GM18502 (cell line): Measurements from ENCODE around the gene GTF3C6.
"Not testable (repeated sequence)": the region's sequence is repeated elsewhere in the genome, so short reads cannot be mapped to it uniquely, and the experiment has no call there.

Experiments used
- ATAC-seq: cut with Tn5 transposase; IDR thresholded peaks from one replicate; pipeline ENCODE4 v1.9.1; 2021; ENCODE audit warnings: mild to moderate bottlenecking; ENCODE audit not compliant: unreplicated experiment, poor library complexity

GTF3C6 gene

GRCh38 chr6:110976575-110976974, 18.1 kb downstream of the GTF3C6 start:
- no peak for ATAC-seq

DNA sequence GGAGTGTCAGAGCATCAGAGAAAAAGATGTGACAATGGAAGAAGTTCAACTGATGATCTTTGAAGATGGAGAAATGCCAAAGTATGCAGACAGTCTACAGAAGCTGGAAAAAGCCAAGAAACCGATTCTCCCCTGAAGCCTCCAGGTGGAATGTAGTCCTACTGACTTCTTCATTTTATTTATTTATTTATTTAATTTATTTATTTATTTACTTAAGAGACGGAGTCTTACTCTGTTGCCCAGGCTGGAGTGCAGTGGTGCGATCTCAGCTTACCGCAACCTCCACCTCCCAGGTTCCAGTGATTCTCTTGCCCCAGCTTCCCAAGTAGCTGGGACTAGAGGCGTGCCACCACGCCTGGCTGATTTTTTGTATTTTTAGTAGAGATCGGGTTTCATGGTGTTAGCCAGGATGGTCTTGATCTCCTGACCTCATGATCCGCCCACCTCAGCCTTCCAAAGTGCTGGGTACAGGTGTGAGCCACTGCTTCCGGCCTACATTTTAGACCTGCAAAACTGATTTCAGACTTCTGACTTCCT, 21.1 kb downstream of the GTF3C6 start:
- ATAC-seq = no peak

- ATAC-seq = no peak
Measured at GRCh38 chr6:110980227-110980626, 21.7 kb downstream of the GTF3C6 start.

GRCh38 chr6:110980648-110981047, 22.1 kb downstream of the GTF3C6 start:
- ATAC-seq = no peak

DNA sequence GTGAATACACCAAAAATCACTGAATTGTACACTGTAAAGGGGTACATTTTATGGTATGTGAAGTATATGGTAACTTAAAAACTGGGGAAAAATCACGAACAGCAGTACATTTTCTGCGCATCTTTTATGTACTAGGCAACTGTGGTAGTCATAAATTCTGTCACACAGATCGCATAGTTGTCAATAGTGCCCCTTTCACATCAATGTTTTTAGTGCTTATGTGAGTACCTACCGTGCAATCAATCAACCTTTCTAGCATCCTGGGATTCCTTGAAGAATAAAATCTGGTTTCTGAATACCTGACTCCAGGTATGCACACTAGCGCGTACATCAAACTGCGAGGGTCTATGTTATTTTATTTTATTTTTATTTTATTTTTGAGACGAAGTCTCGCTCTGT, 22.7 kb downstream of the GTF3C6 start:
- no peak for ATAC-seq

DNA sequence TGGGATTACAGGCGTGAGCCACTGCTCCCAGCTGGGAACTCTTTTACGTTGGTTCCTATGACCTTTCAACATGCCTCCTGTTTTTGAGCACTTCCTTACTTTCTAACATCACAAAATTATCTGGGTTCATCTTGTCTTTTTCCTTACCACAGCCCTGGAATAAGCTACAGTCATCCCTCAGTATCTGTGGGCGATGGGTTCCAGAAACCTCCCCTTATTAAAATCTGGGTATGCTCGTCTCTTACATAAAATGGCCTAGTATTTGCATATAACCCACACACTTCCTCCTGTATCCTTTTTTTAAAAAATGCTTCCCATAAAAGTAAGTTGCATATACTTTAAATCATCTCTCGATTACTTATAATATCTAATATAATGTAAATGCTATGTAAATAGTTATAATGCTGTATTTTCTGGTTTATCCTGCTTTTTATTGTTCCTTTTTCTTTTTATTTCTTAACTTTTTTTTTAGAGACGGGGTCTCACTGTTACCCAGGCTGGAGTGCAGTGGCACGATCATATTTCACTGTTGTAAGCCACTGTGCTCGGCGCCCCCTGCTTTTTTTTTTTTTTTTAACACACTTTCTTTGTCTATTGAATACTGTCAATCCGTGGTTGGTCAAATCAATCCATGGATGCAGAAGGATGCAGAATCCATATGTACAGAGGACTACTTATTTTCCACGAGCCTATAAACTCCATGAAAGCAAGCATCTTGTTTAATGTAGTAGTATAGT, 32.5 kb downstream of the GTF3C6 start:
- ATAC-seq = no peak

- no peak for ATAC-seq
Measured at GRCh38 chr6:110996691-110997090, 38.2 kb downstream of the GTF3C6 start.

DNA sequence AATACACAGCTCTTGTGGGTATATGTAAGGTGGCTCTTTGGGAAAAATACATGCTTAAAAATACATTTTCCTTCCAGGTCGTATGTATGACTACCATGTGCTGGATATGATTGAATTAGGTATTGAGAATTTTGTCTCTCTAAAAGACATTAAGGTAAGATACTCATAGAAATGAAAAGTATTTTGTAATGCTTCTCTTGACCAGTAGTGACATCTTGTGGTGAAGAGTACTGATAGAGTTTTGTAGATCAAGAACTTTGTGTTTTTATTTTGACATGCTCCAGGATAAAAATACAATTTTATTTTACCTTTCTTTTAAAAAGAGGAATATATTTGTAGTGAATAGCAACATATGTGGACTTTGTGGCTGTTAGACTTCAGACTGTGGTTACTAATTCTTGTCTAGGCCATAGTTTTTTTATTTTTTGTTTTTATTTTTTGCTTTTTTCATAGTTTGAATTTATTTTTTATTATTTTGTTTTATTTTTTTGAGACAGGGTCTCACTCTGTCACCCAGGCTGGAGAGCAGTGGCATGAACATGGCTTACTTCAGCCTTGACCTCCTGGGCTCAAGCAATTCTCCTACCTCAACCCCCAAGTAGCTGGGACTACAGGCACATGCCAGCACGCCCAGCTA, 41.2 kb downstream of the GTF3C6 start:
- ATAC-seq = no peak

DNA sequence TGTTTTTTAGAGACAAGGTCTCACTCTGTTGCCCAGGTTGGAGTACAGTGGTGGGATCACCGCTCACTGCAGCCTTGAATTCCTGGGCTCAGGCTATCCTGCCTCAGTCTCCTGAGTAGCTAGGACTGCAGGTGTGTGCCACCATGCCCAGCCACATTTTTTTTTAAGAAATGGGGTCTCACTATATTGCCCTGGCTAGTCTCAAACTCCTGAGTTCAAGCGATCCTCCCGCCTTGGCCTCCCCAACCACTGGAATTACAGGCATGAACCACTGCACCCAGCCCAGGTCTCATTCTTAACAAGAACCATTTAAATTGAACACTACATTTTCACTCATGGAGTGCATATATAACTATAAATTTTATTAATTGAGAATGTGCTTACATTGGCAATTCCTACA, 43.8 kb downstream of the GTF3C6 start:
- ATAC-seq = no peak

DNA sequence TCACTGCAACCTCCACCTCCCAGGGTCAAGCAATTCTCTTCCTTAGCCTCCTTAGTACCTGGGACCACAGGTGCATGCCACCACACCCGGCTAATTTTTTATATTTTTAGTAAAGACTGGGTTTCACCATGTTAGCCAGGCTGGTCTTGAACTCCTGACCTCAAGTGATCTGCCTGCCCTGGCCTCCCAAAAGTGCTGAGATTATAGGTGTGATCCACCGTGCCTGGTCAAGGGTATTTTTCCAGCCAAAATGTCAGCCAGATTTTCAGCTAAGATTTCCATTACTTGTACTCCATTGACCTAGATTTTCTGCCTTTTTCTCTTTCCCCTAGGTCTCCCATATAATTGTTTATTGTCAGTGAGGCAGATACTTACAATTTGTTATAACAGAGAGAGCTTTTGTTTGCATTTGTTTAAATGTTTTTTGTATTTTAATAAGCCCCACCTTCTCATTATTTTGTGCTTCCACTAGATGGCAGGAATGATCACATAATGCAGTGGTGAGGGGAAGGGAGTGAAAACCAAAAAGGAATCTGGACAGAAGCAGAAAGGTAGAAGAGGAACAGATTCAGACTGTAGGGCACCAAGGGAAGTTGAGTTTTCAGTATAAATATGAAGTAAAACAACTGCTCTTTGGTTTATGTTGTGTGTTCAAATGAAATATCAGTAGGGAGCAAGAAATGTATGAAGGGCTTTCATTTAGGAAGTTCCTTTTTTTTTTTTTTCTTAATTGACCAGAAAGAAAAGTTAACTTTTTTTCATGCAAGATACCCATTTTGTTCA, 53.0 kb downstream of the GTF3C6 start:
- ATAC-seq = no peak

DNA sequence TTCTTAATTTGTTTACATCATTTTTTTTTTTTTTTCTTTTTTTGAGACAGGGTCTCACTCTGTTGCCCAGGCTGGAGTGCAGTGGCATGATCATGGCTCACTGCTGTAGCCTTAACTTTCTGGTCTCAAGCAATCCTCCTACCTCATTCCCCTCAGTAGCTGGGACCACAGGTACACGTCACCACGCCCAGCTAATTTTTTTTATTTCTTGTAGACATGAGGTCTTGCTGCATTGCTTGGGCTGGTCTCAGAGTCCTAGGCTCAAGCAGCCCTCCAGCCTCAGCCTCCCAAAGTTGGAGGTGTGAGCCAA, 53.6 kb downstream of the GTF3C6 start:
- ATAC-seq = no peak

- ATAC-seq = not testable (repeated sequence)
Measured at GRCh38 chr6:111012520-111012919, 54.0 kb downstream of the GTF3C6 start.

DNA sequence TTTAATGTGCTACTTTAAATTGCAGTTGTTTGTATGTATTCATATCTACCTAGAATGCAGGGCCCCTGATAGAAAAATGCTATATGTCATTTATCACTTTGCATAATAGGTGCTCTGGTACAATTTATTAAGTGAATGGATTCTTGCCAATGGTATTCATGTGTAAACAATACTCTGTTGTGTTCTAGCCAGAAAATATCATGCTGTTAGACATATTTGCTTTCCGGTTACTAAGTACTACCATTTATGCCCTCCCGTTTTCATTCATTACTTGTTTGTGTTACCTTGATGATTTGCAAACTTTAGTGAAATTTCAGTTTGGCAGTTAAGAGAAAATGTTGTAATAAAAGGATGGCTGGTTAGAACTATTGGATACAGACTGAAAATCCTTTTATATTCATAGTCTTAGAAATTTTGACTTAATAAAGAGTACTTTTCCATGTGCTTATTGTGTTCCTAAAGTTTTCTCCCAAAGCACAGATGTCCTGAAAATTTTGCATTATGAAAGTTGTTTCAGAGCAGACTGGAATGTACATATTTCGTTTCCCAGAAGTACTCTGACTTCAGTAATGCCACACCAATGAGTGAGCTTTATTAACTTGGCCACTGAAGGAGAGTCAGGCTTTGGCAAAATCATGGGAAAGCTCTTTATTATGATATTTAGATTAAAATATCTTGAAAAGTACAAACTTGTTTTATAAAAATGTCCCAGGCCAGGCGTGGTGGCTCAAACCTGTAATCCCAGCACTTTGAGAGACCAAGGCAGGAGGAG, 54.8 kb downstream of the GTF3C6 start:
- no peak for ATAC-seq

GRCh38 chr6:111015389-111016124, 57.1 kb downstream of the GTF3C6 start:
- ATAC-seq = no peak

DNA sequence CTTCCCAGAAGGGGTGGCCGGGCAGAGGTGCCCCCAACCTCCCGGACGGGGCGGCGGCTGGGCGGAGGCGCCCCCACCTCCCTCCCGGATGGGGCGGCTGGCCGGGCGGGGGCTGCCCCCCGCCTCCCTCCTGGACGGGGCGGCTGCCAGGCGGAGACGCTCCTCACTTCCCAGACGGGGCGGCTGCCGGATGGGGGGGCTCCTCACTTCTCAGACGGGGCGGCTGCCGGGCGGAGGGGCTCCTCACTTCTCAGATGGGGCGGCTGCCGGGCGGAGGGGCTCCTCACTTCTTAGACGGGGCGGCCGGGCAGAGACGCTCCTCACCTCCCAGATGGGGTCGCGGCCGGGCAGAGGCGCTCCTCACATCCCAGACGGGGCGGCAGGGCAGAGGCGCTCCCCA, 58.7 kb downstream of the GTF3C6 start:
- not testable (repeated sequence) for ATAC-seq
